PC-3 (cell line): ENCODE measurements around the gene MASP2.

Experiments
- EZH2 ChIP-seq: fragments of 300-600 bp; sonication (generic); IDR thresholded peaks from one replicate; pipeline ENCODE4 v1.6.1; 2017; ENCODE audit warnings: antibody characterized with exemption, mild to moderate bottlenecking, low read length; ENCODE audit not compliant: unreplicated experiment
- EZH2phosphoT487 ChIP-seq: fragments of 300-600 bp; sonication (generic); IDR thresholded peaks from 2 replicates; pipeline ENCODE4 v1.6.1; 2018; ENCODE audit warnings: mild to moderate bottlenecking, antibody characterized with exemption, low read length, borderline replicate concordance
- TF ChIP-seq, protein P1 (sequence below): fragments of 300-600 bp; sonication (generic); conservative IDR thresholded peaks from 2 replicates; pipeline ENCODE4 v1.5.1; 2017; ENCODE audit warnings: antibody characterized with exemption, low read depth, mild to moderate bottlenecking, low read length

GRCh38 chr1:11058595-11059154 lies 11.6 kb upstream of the MASP2 start:
- TF ChIP-seq, protein P1, sequence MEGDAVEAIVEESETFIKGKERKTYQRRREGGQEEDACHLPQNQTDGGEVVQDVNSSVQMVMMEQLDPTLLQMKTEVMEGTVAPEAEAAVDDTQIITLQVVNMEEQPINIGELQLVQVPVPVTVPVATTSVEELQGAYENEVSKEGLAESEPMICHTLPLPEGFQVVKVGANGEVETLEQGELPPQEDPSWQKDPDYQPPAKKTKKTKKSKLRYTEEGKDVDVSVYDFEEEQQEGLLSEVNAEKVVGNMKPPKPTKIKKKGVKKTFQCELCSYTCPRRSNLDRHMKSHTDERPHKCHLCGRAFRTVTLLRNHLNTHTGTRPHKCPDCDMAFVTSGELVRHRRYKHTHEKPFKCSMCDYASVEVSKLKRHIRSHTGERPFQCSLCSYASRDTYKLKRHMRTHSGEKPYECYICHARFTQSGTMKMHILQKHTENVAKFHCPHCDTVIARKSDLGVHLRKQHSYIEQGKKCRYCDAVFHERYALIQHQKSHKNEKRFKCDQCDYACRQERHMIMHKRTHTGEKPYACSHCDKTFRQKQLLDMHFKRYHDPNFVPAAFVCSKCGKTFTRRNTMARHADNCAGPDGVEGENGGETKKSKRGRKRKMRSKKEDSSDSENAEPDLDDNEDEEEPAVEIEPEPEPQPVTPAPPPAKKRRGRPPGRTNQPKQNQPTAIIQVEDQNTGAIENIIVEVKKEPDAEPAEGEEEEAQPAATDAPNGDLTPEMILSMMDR, result no peak
- no peak for TF ChIP-seq EZH2
- no peak for TF ChIP-seq EZH2phosphoT487
